ENCODE measurements around the gene DNAJC30.
"Not testable (repeated sequence)": the region's sequence is repeated elsewhere in the genome, so short reads cannot be mapped to it uniquely, and the experiment has no call there.

GRCh38 chr7:73660594-73660993 is 22.7 kb downstream of the DNAJC30 start:
- not testable (repeated sequence) for TF ChIP-seq CTCF, POLR2A, EP300 (IDR thresholded peaks at IDR 0.05)

Measured in tibial nerve (tissue), 4 donors.